Caki2 (cell line): ENCODE data around the gene LRRK1. TPM values are rescaled to one million over a fixed set of nuclear protein-coding genes. Genes with fewer than 3 reads are reported as not detected.

Experiments
- DNase-seq: peaks from one replicate; pipeline ENCODE4 v3.0.0-alpha.2; 2015; ENCODE audit warnings: low read depth
- in situ Hi-C: cut with HindIII; loops from 2 replicates; pipeline ENCODE4 v1.10.0; 2016; ENCODE audit warnings: low sequenced_read_pairs, low pct_unique_long_range_greater_than_20kb, mixed read lengths
- total RNA-seq: library from RNA; depleted of rRNA; stranded (reverse); fragments of >200 nt; shearing (Covaris generic); gene quantifications from 2 replicates; pipeline ENCODE4 v1.2.3, GENCODE V29; 2014; ENCODE audit warnings: low replicate concordance

Gene LRRK1
- total RNA-seq, 1 experiment from 2014 or later = 9.8 TPM

- no peak for DNase-seq
- in situ Hi-C loops = no loop called here
Measured at GRCh38 chr15:100926258-100926657, 7.1 kb downstream of the LRRK1 start.

DNA sequence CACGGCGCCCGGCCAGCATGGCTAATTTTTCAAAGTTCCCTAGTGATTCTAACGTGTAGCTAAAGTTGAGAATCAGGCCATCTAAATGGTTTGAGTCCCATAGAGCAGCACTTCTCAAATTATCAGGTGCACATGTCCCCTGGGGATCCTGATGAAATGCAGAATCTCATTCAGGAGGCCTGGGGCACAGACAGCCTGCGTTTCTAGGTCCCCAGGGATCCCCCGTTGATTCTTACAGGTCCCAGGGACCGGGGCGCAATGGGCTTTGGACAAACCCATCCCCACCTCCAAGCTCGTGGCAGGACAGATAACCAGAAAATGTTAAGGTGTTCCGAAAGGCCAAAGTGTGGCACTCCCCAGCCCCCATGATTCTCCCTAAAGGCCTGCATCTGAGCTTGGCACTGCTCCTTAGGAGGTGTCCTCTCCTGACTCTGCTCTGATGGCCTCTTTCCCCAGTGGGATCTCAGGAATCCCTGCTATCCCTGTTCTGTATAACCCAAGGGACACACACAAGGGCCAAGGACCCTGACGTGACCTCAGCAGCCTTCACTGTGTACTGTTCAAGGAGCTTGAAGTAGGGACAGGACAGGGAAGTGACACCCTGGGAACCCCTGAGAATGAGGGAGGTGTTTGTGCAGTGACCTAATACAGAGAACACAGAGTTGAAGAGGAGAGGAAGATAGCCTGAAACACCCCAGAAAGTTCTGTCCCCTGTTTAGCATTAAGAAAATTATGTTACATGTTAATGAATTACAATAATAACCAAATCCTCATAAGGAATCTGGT, 8.0 kb downstream of the LRRK1 start:
- in situ Hi-C loops = no loop called here
- DNase-seq = no peak

GRCh38 chr15:100928632-100929280, 9.6 kb downstream of the LRRK1 start:
- DNase-seq = no peak

DNA sequence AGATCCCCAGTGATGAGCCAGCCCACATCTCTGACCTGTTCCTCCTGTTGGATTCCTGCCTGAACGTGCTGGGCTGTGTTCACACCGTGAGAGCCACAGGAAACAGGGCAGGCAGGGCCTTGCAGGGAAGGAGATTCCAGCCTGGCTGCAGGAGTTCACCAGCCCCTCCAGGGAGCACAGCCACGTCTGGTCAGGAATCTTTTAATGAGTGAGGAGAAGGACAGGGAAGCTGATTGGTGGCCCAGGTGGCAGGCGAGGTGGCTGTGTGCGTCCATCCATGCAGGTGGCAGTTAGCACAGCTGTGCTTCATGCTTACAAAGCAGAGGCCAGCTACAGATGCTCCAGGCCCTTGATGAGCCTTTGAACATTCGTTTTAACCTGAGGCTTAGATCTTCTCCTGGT, 10.5 kb downstream of the LRRK1 start:
- in situ Hi-C loops = no loop called here
- DNase-seq = peak; percentile 80

More at GRCh38 chr15:100928632-100929280, 9.6 kb downstream of the LRRK1 start:
- in situ Hi-C loops = no loop called here

- in situ Hi-C loops = no loop called here
- no peak for DNase-seq
Measured at GRCh38 chr15:100930306-100930848, 11.2 kb downstream of the LRRK1 start.

- no peak for DNase-seq
- in situ Hi-C loops = no loop called here
Measured at GRCh38 chr15:100931143-100931890, 12.2 kb downstream of the LRRK1 start.

- in situ Hi-C loops = no loop called here
Measured at GRCh38 chr15:100932676-100933348, 13.7 kb downstream of the LRRK1 start.

GRCh38 chr15:100934166-100934565, 15.0 kb downstream of the LRRK1 start:
- no peak for DNase-seq
- in situ Hi-C loops = no loop called here

More at GRCh38 chr15:100932676-100933348, 13.7 kb downstream of the LRRK1 start:
- DNase-seq = no peak

DNA sequence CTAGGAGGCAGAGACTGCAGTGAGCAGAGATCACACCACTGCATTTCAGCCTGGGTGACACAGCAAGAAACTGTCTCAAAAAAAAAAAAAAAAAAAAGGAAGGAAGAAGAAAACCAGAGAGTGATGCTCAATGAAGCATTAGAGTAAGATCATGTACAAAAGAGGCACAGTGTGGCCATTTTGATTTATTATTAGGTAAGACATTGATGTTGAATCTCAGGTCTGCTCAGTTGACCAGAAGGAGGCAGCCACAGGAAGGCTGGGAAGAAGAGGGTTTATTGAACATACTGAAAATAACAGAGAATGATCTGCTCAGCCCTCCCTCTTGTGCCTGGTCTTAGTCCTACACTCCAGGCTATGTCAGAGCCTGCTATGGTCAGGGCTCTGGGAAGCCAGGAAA, 15.6 kb downstream of the LRRK1 start:
- in situ Hi-C loops = no loop called here
- DNase-seq = no peak

DNA sequence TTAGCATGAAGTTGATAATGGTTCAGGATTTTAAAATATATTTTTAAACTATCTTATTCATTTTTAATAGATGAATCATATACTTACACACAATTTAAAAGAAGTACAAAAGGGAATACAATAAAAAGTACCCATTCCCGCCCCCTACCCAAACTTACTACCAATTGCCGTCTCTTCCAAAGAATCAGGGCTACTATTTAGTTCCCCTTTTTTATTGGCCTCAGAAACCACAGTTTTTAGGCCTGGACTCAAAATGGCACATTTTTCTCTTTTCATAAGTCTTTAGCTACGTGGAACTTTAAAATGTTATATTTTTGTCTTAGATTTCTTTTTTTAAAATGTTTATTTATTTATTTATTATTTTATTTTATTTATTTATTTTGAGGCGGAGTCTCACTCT, 18.0 kb downstream of the LRRK1 start:
- no peak for DNase-seq
- in situ Hi-C loops = no loop called here

DNA sequence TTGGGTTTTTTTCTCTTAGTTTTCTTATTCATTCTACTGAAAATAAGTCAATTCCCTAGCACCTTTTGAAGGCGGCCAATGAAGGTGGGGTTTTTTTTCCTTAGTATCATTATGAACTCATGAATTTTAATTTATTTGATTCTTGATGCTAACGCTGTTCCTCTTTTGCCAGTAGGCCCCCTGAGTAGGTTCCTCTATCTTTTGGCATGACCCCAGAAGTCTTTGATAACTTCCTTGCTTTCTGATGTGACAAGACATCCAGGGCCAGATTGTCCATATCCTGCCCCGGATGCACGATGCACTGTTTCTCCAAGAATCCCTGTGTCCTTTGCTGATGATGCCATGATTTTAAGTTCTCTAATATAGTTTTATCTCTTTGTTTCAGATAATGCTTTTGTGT, 20.6 kb downstream of the LRRK1 start:
- in situ Hi-C loops = no loop called here
- no peak for DNase-seq

- in situ Hi-C loops = no loop called here
- DNase-seq = no peak
Measured at GRCh38 chr15:100940767-100941379, 21.7 kb downstream of the LRRK1 start.

DNA sequence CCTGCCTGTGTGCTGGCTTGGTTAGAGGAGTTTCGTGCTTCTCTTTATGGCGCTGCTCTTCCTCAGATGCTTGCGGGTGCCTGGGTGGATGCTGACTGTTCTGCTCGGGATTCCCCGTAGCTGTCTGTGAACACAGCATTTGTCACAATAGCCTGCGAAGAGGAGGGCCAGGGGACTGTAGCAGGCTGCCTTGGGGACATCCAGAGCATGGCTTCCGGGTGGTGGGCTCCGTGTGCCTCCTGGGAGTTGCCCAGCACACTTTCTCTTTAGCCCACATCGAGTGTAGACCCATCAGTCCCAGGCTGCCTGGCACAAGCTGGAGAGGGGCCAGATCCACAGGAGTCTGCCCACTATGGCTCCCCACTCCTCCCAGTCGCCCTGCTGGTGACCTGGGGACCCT, 22.4 kb downstream of the LRRK1 start:
- in situ Hi-C loops = no loop called here
- DNase-seq = no peak

GRCh38 chr15:100942656-100943425, 23.7 kb downstream of the LRRK1 start:
- DNase-seq = no peak
- in situ Hi-C loops = no loop called here

DNA sequence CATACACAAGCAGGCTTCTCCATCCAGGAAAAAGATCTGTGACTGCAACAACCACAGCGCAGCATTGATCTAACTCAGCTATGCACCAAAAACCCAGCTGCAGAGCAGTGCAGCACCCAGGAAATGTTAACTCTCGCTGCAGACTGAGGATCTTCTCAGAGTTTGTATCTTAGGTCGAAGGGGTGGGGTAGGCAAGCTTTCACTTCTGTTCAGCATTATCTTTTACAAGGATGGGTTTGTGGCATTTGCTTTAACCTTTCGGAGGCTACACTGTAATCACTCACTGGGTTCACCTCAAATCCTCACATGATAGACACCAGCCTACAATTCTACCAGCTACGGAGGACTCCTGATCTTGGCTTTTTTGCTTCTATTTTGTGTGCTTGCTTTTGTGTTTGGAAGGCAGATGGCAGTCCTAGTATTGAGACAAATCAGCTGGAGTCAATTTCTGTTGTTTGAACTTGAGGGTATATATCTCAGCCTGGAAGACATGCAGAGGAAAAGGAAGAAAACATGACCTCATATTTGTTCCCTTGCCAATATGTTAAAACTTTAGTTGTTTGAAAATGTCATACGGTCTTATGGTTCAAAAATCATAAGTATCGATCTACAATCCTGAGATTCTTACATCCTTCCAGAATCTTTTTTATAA, 25.2 kb downstream of the LRRK1 start:
- no peak for DNase-seq
- in situ Hi-C loops = no loop called here

DNA sequence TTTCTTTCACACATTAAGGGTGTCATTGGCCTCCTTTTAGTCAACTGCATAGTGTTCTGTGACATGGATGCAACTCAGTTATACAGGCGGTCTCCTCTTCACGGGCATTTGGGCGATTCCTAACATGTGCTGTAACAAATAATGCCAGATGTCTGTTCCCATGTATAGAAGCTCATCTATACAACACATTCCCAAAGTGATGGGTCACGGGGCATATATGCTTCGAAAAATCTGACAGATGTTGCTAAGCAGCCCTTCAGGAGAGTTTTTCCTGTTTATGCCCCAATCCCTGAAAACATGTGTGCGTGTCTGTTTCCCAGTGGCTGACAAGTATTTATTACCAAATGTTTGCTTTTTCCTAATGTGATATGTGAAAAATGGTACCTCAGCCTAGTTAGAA, 25.8 kb downstream of the LRRK1 start:
- in situ Hi-C loops = no loop called here

More for the DNA sequence above, 25.8 kb downstream of the LRRK1 start:
- DNase-seq = no peak
